Thoracic aorta (tissue), 2 donors: ENCODE measurements around the gene RER1. TPM values are rescaled to one million over a fixed set of nuclear protein-coding genes. Genes with fewer than 3 reads are reported as not detected.

Source experiments
- ATAC-seq: fragments of 150-250 bp; one replicate; pipeline ENCODE4 v1.8.0; 2017; ENCODE audit warnings: low read depth; ENCODE audit not compliant: insufficient number of reproducible peaks, low FRiP score
- DNase-seq: peaks from one replicate; pipeline ENCODE4 v3.0.0-alpha.2; 2020; ENCODE audit warnings: low spot score
- H3K27ac ChIP-seq, 2 donors: fragments of 200-600 bp; sonication (generic); 1 replicate in 1 of 2; 2 replicates in 1 of 2; pipeline ENCODE4 v1.5.1; 2016; ENCODE audit warnings: mild to moderate bottlenecking in 2 of 2, moderate library complexity in 2 of 2
- H3K27me3 ChIP-seq: fragments of 200-600 bp; sonication (generic); replicated peaks from 2 replicates; pipeline ENCODE4 v1.6.0; 2016; ENCODE audit warnings: mild to moderate bottlenecking; ENCODE audit not compliant: insufficient read depth
- H3K36me3 ChIP-seq: fragments of 200-600 bp; sonication (generic); one replicate; pipeline ENCODE4 v1.5.1; 2016
- H3K4me1 ChIP-seq, 2 donors: fragments of 200-600 bp; sonication (generic); 1 replicate in 1 of 2; 2 replicates in 1 of 2; pipeline versions ENCODE4 v1.5.1 to v1.6.0; 2016; ENCODE audit warnings: low read depth in 2 of 2, mild to moderate bottlenecking in 1 of 2; ENCODE audit not compliant: control insufficient read depth in 1 of 2
- H3K4me3 ChIP-seq: fragments of 200-600 bp; sonication (generic); 2 replicates; pipeline ENCODE4 v1.5.1; 2016; ENCODE audit warnings: mild to moderate bottlenecking
- H3K9me3 ChIP-seq: fragments of 200-600 bp; sonication (generic); 2 replicates; pipeline ENCODE4 v1.5.1; 2016
- CTCF ChIP-seq: fragments of 200-600 bp; sonication (generic); IDR thresholded peaks from one replicate; pipeline ENCODE4 v1.5.1; 2019; ENCODE audit warnings: antibody characterized with exemption
- total RNA-seq, 2 donors: library from RNA; depleted of rRNA; stranded (reverse); fragments of >200 nt; gene quantifications; one replicate each; pipeline versions ENCODE4 v1.1.0 to v1.2.3, GENCODE V29; 2016

RER1 gene
- total RNA-seq, 2 donors from 2014 or later = 68.6 to 76.3 TPM

- Histone ChIP-seq H3K4me1 (no peaks in the 10 kb centered on the region), H3K27ac (no peak overlapping the region), H3K27me3 (no peaks in the 10 kb centered on the region), H3K9me3 (no peaks in the 10 kb centered on the region), H3K4me3 (no peak overlapping the region), H3K36me3 (no peaks in the 10 kb centered on the region)
- ATAC-seq (no peak), DNase-seq (no peak)
- no peak for TF ChIP-seq CTCF
Observed at GRCh38 chr1:2372551-2373490, 18.8 kb upstream of the RER1 start.

- ATAC-seq (no peak), DNase-seq (no peak)
- Histone ChIP-seq H3K9me3 (no peaks in the 10 kb centered on the region), H3K36me3 (no peaks in the 10 kb centered on the region), H3K27ac (no peak overlapping the region), H3K27me3 (no peaks in the 10 kb centered on the region), H3K4me1 (no peaks in the 10 kb centered on the region), H3K4me3 (no peak overlapping the region)
- TF ChIP-seq CTCF = no peak
Observed at GRCh38 chr1:2373551-2374251, 17.9 kb upstream of the RER1 start.

- ATAC-seq = no peak
- H3K4me1 ChIP-seq = no peaks in the 10 kb centered on the region
- TF ChIP-seq CTCF = no peak
- no peaks in the 10 kb centered on the region for H3K36me3 ChIP-seq
- no peak for DNase-seq
- no peak overlapping the region for H3K4me3 ChIP-seq
- H3K27ac ChIP-seq = no peak overlapping the region
- no peaks in the 10 kb centered on the region for H3K27me3 ChIP-seq
- no peaks in the 10 kb centered on the region for H3K9me3 ChIP-seq
Observed at GRCh38 chr1:2374252-2375155, 17.1 kb upstream of the RER1 start.

- Histone ChIP-seq H3K4me1 (no peaks in the 10 kb centered on the region), H3K4me3 (no peak overlapping the region), H3K27ac (no peak overlapping the region), H3K36me3 (no peaks in the 10 kb centered on the region), H3K9me3 (no peaks in the 10 kb centered on the region), H3K27me3 (no peaks in the 10 kb centered on the region)
- DNase-seq (no peak), ATAC-seq (no peak)
- no peak for TF ChIP-seq CTCF
Observed at GRCh38 chr1:2375246-2375922, 16.3 kb upstream of the RER1 start.
